Activated CD4-positive, alpha-beta T cell treated with anti-CD3 and anti-CD28 coated beads, Interleukin-2, amount 10 ng/mL, durations not matched to agents 7 days and 5 days (primary cell): ENCODE results near the gene NPSR1. TPM values are rescaled to one million over a fixed set of nuclear protein-coding genes. Genes with fewer than 3 reads are reported as not detected.
"Not testable (repeated sequence)": the region's sequence is repeated elsewhere in the genome, so short reads cannot be mapped to it uniquely, and the experiment has no call there.

Experiments
- CTCF ChIA-PET: fragments of 350-600 bp; sonication (Branson Sonifier 250); formaldehyde crosslinking; loops from one replicate; lab custom pipeline; 2021; ENCODE audit warnings: antibody characterized with exemption; lab: Charles Lee
- POLR2A ChIA-PET: fragments of 350-600 bp; sonication (Branson Sonifier 250); formaldehyde crosslinking; loops from one replicate; lab custom pipeline; 2021; ENCODE audit warnings: antibody characterized with exemption; lab: Charles Lee
- DNase-seq: peaks from one replicate; pipeline ENCODE4 v3.0.0-alpha.2; 2020
- H3K27ac Mint-ChIP-seq: one replicate; pipeline ENCODE4 v1.8.0; 2021; ENCODE audit warnings: mild to moderate bottlenecking, moderate library complexity, mixed read lengths
- H3K27me3 Mint-ChIP-seq: one replicate; pipeline ENCODE4 v1.8.0; 2021; ENCODE audit warnings: mixed read lengths
- H3K36me3 Mint-ChIP-seq: one replicate; pipeline ENCODE4 v1.8.0; 2021; ENCODE audit warnings: low read depth, mixed read lengths
- H3K4me1 Mint-ChIP-seq: one replicate; pipeline ENCODE4 v1.8.0; 2021; ENCODE audit warnings: mixed read lengths
- H3K4me3 Mint-ChIP-seq: one replicate; pipeline ENCODE4 v1.8.0; 2021; ENCODE audit warnings: mild to moderate bottlenecking, moderate library complexity, mixed read lengths
- H3K9me3 Mint-ChIP-seq: one replicate; pipeline ENCODE4 v1.8.0; 2021; ENCODE audit warnings: mixed read lengths
- total RNA-seq, 2 experiments: library from RNA; stranded (reverse); gene quantifications; one replicate each; pipeline ENCODE4 v1.2.3, GENCODE V29; 2021

Gene NPSR1
- total RNA-seq, 2 experiments from 2014 or later, result not detected

GRCh38 chr7:34878944-34879735 lies 221.1 kb downstream of the NPSR1 start:
- POLR2A ChIA-PET, CTCF ChIA-PET, H3K36me3 Mint-ChIP-seq, H3K4me1 Mint-ChIP-seq, H3K4me3 Mint-ChIP-seq, H3K27ac Mint-ChIP-seq, H3K27me3 Mint-ChIP-seq, DNase-seq: not testable (repeated sequence)
- peaks cover 12% of the 10 kb centered on the region for H3K9me3 Mint-ChIP-seq

- peaks cover 12% of the 10 kb centered on the region for H3K9me3 Mint-ChIP-seq
- no peaks in the 10 kb centered on the region for H3K4me1 Mint-ChIP-seq
- H3K4me3 Mint-ChIP-seq, result no peak overlapping the region
- no peaks in the 10 kb centered on the region for H3K36me3 Mint-ChIP-seq
- no peak for DNase-seq
- H3K27ac Mint-ChIP-seq, result no peak overlapping the region
- no peaks in the 10 kb centered on the region for H3K27me3 Mint-ChIP-seq
- POLR2A ChIA-PET, result no interaction called here
- CTCF ChIA-PET, result no interaction called here
These were observed 221.9 kb downstream of the NPSR1 start for GRCh38 chr7:34879871-34880270.

- POLR2A ChIA-PET, DNase-seq, H3K36me3 Mint-ChIP-seq, H3K4me1 Mint-ChIP-seq, H3K27me3 Mint-ChIP-seq, H3K4me3 Mint-ChIP-seq, CTCF ChIA-PET, H3K27ac Mint-ChIP-seq: not testable (repeated sequence)
- H3K9me3 Mint-ChIP-seq, result peaks cover 17% of the 10 kb centered on the region
These were observed 225.8 kb downstream of the NPSR1 start for GRCh38 chr7:34883855-34884254.

- Mint-ChIP-seq H3K27me3 (no peaks in the 10 kb centered on the region), H3K4me3 (no peak overlapping the region), H3K27ac (no peak overlapping the region), H3K4me1 (no peaks in the 10 kb centered on the region), H3K9me3 (peaks cover 17% of the 10 kb centered on the region), H3K36me3 (no peaks in the 10 kb centered on the region)
- ChIA-PET POLR2A (no interaction called here), CTCF (no interaction called here)
- no peak for DNase-seq
These were observed 228.8 kb downstream of the NPSR1 start for GRCh38 chr7:34886856-34887255.

GRCh38 chr7:34889951-34890350 lies 231.9 kb downstream of the NPSR1 start:
- no peaks in the 10 kb centered on the region for H3K27me3 Mint-ChIP-seq
- H3K27ac Mint-ChIP-seq, result no peak overlapping the region
- no peaks in the 10 kb centered on the region for H3K4me1 Mint-ChIP-seq
- POLR2A ChIA-PET, result no interaction called here
- CTCF ChIA-PET, result no interaction called here
- no peaks in the 10 kb centered on the region for H3K36me3 Mint-ChIP-seq
- no peak overlapping the region for H3K4me3 Mint-ChIP-seq
- DNase-seq, result no peak
- peaks cover 17% of the 10 kb centered on the region for H3K9me3 Mint-ChIP-seq

GRCh38 chr7:34895202-34895601 lies 237.2 kb downstream of the NPSR1 start:
- no peak overlapping the region for H3K27ac Mint-ChIP-seq
- H3K4me3 Mint-ChIP-seq, result no peak overlapping the region
- ChIA-PET CTCF (no interaction called here), POLR2A (no interaction called here)
- peaks cover 18% of the 10 kb centered on the region for H3K9me3 Mint-ChIP-seq
- H3K4me1 Mint-ChIP-seq, result no peaks in the 10 kb centered on the region
- H3K27me3 Mint-ChIP-seq, result no peaks in the 10 kb centered on the region
- H3K36me3 Mint-ChIP-seq, result no peaks in the 10 kb centered on the region
- DNase-seq, result no peak
